IMR-90 (cell line): ENCODE measurements around the gene ATOSA. TPM values are rescaled to one million over a fixed set of nuclear protein-coding genes. Genes with fewer than 3 reads are reported as not detected.

Experiments used
- ATAC-seq: fragments of 200-7000 bp; cut with Tn5 transposase; 2 replicates; pipeline ENCODE4 v1.9.1; 2020; ENCODE audit warnings: low read depth, mild to moderate bottlenecking, moderate library complexity
- BruUV-seq: library from RNA; stranded (reverse); fragments of 400-500 nt; replicated peaks from 2 replicates; lab custom pipeline; 2021; lab: Mats Ljungman, UMichigan
- CTCF ChIA-PET: fragments of 300-600 bp; formaldehyde crosslinking; extraction: SDS; loops from one replicate; lab custom pipeline; 2021; ENCODE audit warnings: antibody characterized with exemption; lab: Yijun Ruan, JAX
- POLR2A ChIA-PET: fragments of 300-600 bp; sonication (Branson Sonifier 250); formaldehyde crosslinking; loops from one replicate; lab custom pipeline; 2022; ENCODE audit warnings: antibody characterized with exemption; ENCODE audit not compliant: unreplicated experiment; lab: Charles Lee
- DNase-seq: peaks from one replicate; pipeline ENCODE4 v3.0.0; 2013
- H2AFZ ChIP-seq: replicated peaks from 2 replicates; pipeline ENCODE3; 2013; ENCODE audit warnings: low read length, mild to moderate bottlenecking; ENCODE audit not compliant: poor library complexity
- H2AK5ac ChIP-seq: 2 replicates; pipeline ENCODE4 v1.6.1; 2013; ENCODE audit warnings: low read depth, low read length, inconsistent platforms
- H2AK9ac ChIP-seq: replicated peaks from 2 replicates; pipeline ENCODE3; 2013; ENCODE audit warnings: mild to moderate bottlenecking, low read depth, low read length, moderate library complexity; ENCODE audit not compliant: poor library complexity
- H2BK120ac ChIP-seq: 2 replicates; pipeline ENCODE4 v1.6.1; 2013; ENCODE audit warnings: low read depth, low read length, inconsistent platforms
- H2BK15ac ChIP-seq: 3 replicates; pipeline ENCODE4 v1.6.1; 2013; ENCODE audit warnings: low read depth, low read length, inconsistent platforms
- H2BK20ac ChIP-seq: 2 replicates; pipeline ENCODE4 v1.6.1; 2013; ENCODE audit warnings: low read depth, mild to moderate bottlenecking, inconsistent platforms, low read length, moderate library complexity
- H2BK5ac ChIP-seq: 2 replicates; pipeline ENCODE4 v1.6.1; 2013; ENCODE audit warnings: mild to moderate bottlenecking, low read depth, low read length, inconsistent platforms; ENCODE audit not compliant: poor library complexity, severe bottlenecking
- H3K14ac ChIP-seq: replicated peaks from 2 replicates; pipeline ENCODE4 v1.6.1; 2013; ENCODE audit warnings: low read depth, low read length, inconsistent platforms
- H3K18ac ChIP-seq: 2 replicates; pipeline ENCODE4 v1.6.1; 2013; ENCODE audit warnings: low read depth, low read length, control low read depth
- H3K23ac ChIP-seq: 2 replicates; pipeline ENCODE4 v1.6.1; 2013; ENCODE audit warnings: low read depth, low read length, inconsistent platforms
- H3K27ac ChIP-seq: 2 replicates; pipeline ENCODE4 v1.5.1; 2013; ENCODE audit warnings: mild to moderate bottlenecking, control low read depth, low read length; ENCODE audit not compliant: insufficient read depth
- H3K27me3 ChIP-seq: 2 replicates; pipeline ENCODE4 v1.6.1; 2013; ENCODE audit warnings: low read length; ENCODE audit not compliant: control insufficient read depth, insufficient read depth
- H3K36me3 ChIP-seq: 2 replicates; pipeline ENCODE4 v1.6.1; 2013; ENCODE audit warnings: low read length, mixed read lengths; ENCODE audit not compliant: control insufficient read depth, insufficient read depth
- H3K4ac ChIP-seq: 2 replicates; pipeline ENCODE4 v1.6.1; 2013; ENCODE audit warnings: low read depth, low read length, inconsistent platforms
- H3K4me1 ChIP-seq: 2 replicates; pipeline ENCODE4 v1.6.1; 2013; ENCODE audit warnings: low read length, mixed read lengths; ENCODE audit not compliant: control insufficient read depth, insufficient read depth
- H3K4me2 ChIP-seq: 2 replicates; pipeline ENCODE4 v1.6.1; 2013; ENCODE audit warnings: low read depth, mild to moderate bottlenecking, control low read depth, low read length, moderate library complexity
- H3K4me3 ChIP-seq: 2 replicates; pipeline ENCODE4 v1.5.1; 2013; ENCODE audit warnings: low read depth, mild to moderate bottlenecking, control low read depth, low read length, moderate library complexity; ENCODE audit not compliant: insufficient read depth
- H3K56ac ChIP-seq: 2 replicates; pipeline ENCODE4 v1.6.1; 2013; ENCODE audit warnings: low read length, inconsistent platforms; ENCODE audit not compliant: insufficient read depth; ENCODE audit errors: extremely low read depth
- H3K79me1 ChIP-seq, 2 experiments: 2 replicates each; pipeline ENCODE4 v1.6.1; 2013; ENCODE audit warnings: low read length in 2 of 2, inconsistent platforms in 1 of 2, low read depth in 1 of 2
- H3K9ac ChIP-seq: 2 replicates; pipeline ENCODE4 v1.6.1; 2013; ENCODE audit warnings: low read depth, low read length, control low read depth
- H3K9me1 ChIP-seq: 2 replicates; pipeline ENCODE4 v1.6.1; 2013; ENCODE audit warnings: low read length, inconsistent platforms; ENCODE audit not compliant: insufficient read depth
- H3K9me3 ChIP-seq: 2 replicates; pipeline ENCODE4 v1.6.1; 2013; ENCODE audit warnings: low read length; ENCODE audit not compliant: control insufficient read depth, insufficient read depth
- H4K20me1 ChIP-seq: 2 replicates; pipeline ENCODE4 v1.6.1; 2013; ENCODE audit warnings: low read length, inconsistent platforms; ENCODE audit not compliant: insufficient read depth
- H4K5ac ChIP-seq: 2 replicates; pipeline ENCODE4 v1.6.1; 2013; ENCODE audit warnings: mild to moderate bottlenecking, low read depth, low read length, control low read depth
- H4K8ac ChIP-seq, 2 experiments: 2 replicates each; pipeline ENCODE4 v1.6.1; 2013; ENCODE audit warnings: low read depth in 2 of 2, low read length in 2 of 2, control low read depth in 1 of 2, inconsistent platforms in 1 of 2
- H4K91ac ChIP-seq: 2 replicates; pipeline ENCODE4 v1.6.1; 2013; ENCODE audit warnings: low read depth, low read length, inconsistent platforms; ENCODE audit not compliant: insufficient read depth
- BHLHE40 ChIP-seq: fragments of 150-350 bp; IDR thresholded peaks from 2 replicates; pipeline ENCODE4 v1.6.1; 2016; ENCODE audit warnings: mild to moderate bottlenecking, low read depth, low read length
- CEBPB ChIP-seq: IDR thresholded peaks from 2 replicates; pipeline ENCODE4 v1.6.1; 2012; ENCODE audit warnings: low read depth, low read length, improper control_type of control experiment
- CHD1 ChIP-seq: IDR thresholded peaks from 2 replicates; pipeline ENCODE4 v1.6.1; 2012; ENCODE audit warnings: low read depth, low read length, improper control_type of control experiment
- FOS ChIP-seq: fragments of 150-350 bp; IDR thresholded peaks from 2 replicates; pipeline ENCODE4 v1.6.1; 2016; ENCODE audit warnings: low read depth, low read length
- MAFK ChIP-seq: IDR thresholded peaks from 2 replicates; pipeline ENCODE4 v1.6.1; 2012; ENCODE audit warnings: low read depth, low read length, improper control_type of control experiment
- MAZ ChIP-seq: IDR thresholded peaks from 2 replicates; pipeline ENCODE4 v1.6.1; 2012; ENCODE audit warnings: low read depth, mild to moderate bottlenecking, low read length, improper control_type of control experiment, moderate library complexity, borderline replicate concordance
- MXI1 ChIP-seq: IDR thresholded peaks from 2 replicates; pipeline ENCODE4 v1.6.1; 2012; ENCODE audit warnings: low read depth, mild to moderate bottlenecking, low read length, moderate library complexity, borderline replicate concordance
- NFE2L2 ChIP-seq: fragments of 150-350 bp; IDR thresholded peaks from 2 replicates; pipeline ENCODE4 v1.6.1; 2016; ENCODE audit warnings: low read depth, mild to moderate bottlenecking, low read length
- POLR2A ChIP-seq: IDR thresholded peaks from 2 replicates; pipeline ENCODE4 v1.6.1; 2012; ENCODE audit warnings: mild to moderate bottlenecking, low read depth, low read length
- RAD21 ChIP-seq: IDR thresholded peaks from 2 replicates; pipeline ENCODE4 v1.6.1; 2012; ENCODE audit warnings: low read length, improper control_type of control experiment
- RCOR1 ChIP-seq: IDR thresholded peaks from 2 replicates; pipeline ENCODE4 v1.6.1; 2012; ENCODE audit warnings: mild to moderate bottlenecking, low read length, improper control_type of control experiment; ENCODE audit not compliant: insufficient replicate concordance
- RFX5 ChIP-seq: IDR thresholded peaks from 2 replicates; pipeline ENCODE4 v1.8.0; 2012; ENCODE audit warnings: low read depth, mild to moderate bottlenecking, low read length, moderate library complexity
- SMC3 ChIP-seq: fragments of 150-350 bp; IDR thresholded peaks from 2 replicates; pipeline ENCODE4 v1.6.1; 2016; ENCODE audit warnings: low read depth, mild to moderate bottlenecking, antibody characterized with exemption, low read length, moderate library complexity
- WGBS, 2 experiments: methylation state at CpG; one replicate each; pipeline versions ENCODE4 v1.1.5 to v1.1.7; 2013; ENCODE audit warnings: missing lambda C conversion rate in 2 of 2; ENCODE audit not compliant: insufficient read length in 1 of 2; ENCODE audit errors: extremely low coverage in 2 of 2; 5-methylcytosine and 5-hydroxymethylcytosine counted together
- dilution Hi-C: fragments of 300-500 bp; cut with HindIII; formaldehyde crosslinking; loops from one replicate; pipeline ENCODE4 v1.14.3; 2018; ENCODE audit warnings: low sequenced_read_pairs; ENCODE audit not compliant: unreplicated experiment
- in situ Hi-C: fragments of 300-500 bp; cut with MboI; formaldehyde crosslinking; loops from 3 replicates; pipeline ENCODE4 v1.14.3; 2019; ENCODE audit warnings: low sequenced_read_pairs, inconsistent platforms, mixed read lengths
- intact Hi-C: fragments of 100-400 bp; cut with micrococcal nuclease; formaldehyde crosslinking; loops from 2 replicates; pipeline ENCODE4 v1.10.0; 2022
- polyA plus RNA-seq, 3 experiments: library from polyadenylated mRNA; depleted of rRNA; stranded (reverse); fragments of >200 nt; gene quantifications; 2 replicates each; pipeline ENCODE4 v1.2.3, GENCODE V29; 2012; ENCODE audit warnings: low replicate concordance in 1 of 3
- total RNA-seq: library from RNA; depleted of rRNA; stranded (reverse); fragments of >200 nt; gene quantifications from 2 replicates; pipeline ENCODE4 v1.2.3, GENCODE V29; 2012
- TF ChIP-seq, protein P1 (sequence below): fragments of 150-350 bp; IDR thresholded peaks from 2 replicates; pipeline ENCODE4 v1.6.1; 2016; ENCODE audit warnings: low read depth, mild to moderate bottlenecking, low read length, moderate library complexity, borderline replicate concordance
- TF ChIP-seq, protein P2 (sequence below): fragments of 150-350 bp; IDR thresholded peaks from 2 replicates; pipeline ENCODE4 v1.6.1; 2017; ENCODE audit warnings: mild to moderate bottlenecking, antibody characterized with exemption, low read length, low read depth
- TF ChIP-seq, protein P3 (sequence below): conservative IDR thresholded peaks from 2 replicates; pipeline ENCODE4 v1.5.1; 2012; ENCODE audit warnings: mild to moderate bottlenecking, low read depth, low read length, improper control_type of control experiment

Gene ATOSA
- total and polyA plus RNA-seq, 2 of the 4 experiments (the other 2 are of a cell fraction) = 13.2 to 17.2 TPM

DNA sequence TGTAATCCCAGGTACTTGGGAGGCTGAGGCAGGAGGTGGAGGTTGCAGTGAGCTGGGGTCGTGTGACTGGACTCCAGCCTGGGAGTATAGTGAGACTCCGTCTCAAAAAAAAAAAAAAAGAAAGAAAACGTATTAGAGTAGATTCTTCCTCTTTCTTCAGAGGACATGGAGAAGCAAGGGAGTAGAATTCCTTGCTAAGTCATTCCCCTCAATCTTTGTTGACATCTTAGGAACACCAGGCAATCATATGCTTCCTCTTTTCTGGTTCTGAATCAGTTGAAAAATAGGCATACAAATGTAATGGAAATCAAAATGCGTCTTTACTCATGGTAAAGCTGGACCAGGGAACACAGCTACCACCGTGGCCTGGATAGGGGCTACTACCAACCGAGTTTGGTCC is 38.3 kb upstream of the ATOSA start:
- ChIA-PET CTCF (no interaction called here), POLR2A (no interaction called here)
- Histone ChIP-seq H2BK5ac (no peak overlapping the region), H3K56ac (no peak overlapping the region), H4K5ac (no peak overlapping the region), H4K8ac (no peak overlapping the region), H3K79me1 (no peaks in the 10 kb centered on the region), H2AK9ac (no peak overlapping the region), H3K4me1 (no peaks in the 10 kb centered on the region), H4K91ac (no peak overlapping the region), H3K4me2 (no peak overlapping the region), H3K14ac (no peak overlapping the region), H3K23ac (no peak overlapping the region), H3K27me3 (peaks cover 4% of the 10 kb centered on the region), H2BK15ac (no peak overlapping the region), H2BK120ac (no peak overlapping the region), H3K36me3 (no peaks in the 10 kb centered on the region), H3K4ac (no peak overlapping the region), H3K18ac (no peak overlapping the region), H4K20me1 (no peaks in the 10 kb centered on the region), H2BK20ac (no peak overlapping the region), H3K4me3 (no peak overlapping the region), H3K9ac (no peak overlapping the region), H3K9me1 (no peaks in the 10 kb centered on the region), H2AK5ac (no peak overlapping the region), H3K9me3 (no peaks in the 10 kb centered on the region), H2AFZ (no peak overlapping the region), H3K27ac (no peak overlapping the region)
- dilution Hi-C loops = no loop called here
- in situ Hi-C loops = no loop called here
- intact Hi-C loops = no loop called here
- no peak for TF ChIP-seq RFX5
- TF ChIP-seq, protein P1, sequence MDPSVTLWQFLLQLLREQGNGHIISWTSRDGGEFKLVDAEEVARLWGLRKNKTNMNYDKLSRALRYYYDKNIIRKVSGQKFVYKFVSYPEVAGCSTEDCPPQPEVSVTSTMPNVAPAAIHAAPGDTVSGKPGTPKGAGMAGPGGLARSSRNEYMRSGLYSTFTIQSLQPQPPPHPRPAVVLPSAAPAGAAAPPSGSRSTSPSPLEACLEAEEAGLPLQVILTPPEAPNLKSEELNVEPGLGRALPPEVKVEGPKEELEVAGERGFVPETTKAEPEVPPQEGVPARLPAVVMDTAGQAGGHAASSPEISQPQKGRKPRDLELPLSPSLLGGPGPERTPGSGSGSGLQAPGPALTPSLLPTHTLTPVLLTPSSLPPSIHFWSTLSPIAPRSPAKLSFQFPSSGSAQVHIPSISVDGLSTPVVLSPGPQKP = no peak
- TF ChIP-seq POLR2A = no peak
- no peak for TF ChIP-seq NFE2L2
- no peak for TF ChIP-seq CEBPB
- no peak for TF ChIP-seq FOS
- TF ChIP-seq RCOR1 = no peak
- TF ChIP-seq CHD1 = no peak
- TF ChIP-seq BHLHE40 = no peak
- no peak for TF ChIP-seq SMC3
- TF ChIP-seq, protein P2, sequence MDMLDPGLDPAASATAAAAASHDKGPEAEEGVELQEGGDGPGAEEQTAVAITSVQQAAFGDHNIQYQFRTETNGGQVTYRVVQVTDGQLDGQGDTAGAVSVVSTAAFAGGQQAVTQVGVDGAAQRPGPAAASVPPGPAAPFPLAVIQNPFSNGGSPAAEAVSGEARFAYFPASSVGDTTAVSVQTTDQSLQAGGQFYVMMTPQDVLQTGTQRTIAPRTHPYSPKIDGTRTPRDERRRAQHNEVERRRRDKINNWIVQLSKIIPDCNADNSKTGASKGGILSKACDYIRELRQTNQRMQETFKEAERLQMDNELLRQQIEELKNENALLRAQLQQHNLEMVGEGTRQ = no peak
- no peak for TF ChIP-seq MXI1
- TF ChIP-seq, protein P3, sequence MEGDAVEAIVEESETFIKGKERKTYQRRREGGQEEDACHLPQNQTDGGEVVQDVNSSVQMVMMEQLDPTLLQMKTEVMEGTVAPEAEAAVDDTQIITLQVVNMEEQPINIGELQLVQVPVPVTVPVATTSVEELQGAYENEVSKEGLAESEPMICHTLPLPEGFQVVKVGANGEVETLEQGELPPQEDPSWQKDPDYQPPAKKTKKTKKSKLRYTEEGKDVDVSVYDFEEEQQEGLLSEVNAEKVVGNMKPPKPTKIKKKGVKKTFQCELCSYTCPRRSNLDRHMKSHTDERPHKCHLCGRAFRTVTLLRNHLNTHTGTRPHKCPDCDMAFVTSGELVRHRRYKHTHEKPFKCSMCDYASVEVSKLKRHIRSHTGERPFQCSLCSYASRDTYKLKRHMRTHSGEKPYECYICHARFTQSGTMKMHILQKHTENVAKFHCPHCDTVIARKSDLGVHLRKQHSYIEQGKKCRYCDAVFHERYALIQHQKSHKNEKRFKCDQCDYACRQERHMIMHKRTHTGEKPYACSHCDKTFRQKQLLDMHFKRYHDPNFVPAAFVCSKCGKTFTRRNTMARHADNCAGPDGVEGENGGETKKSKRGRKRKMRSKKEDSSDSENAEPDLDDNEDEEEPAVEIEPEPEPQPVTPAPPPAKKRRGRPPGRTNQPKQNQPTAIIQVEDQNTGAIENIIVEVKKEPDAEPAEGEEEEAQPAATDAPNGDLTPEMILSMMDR = no peak
- no peak for TF ChIP-seq RAD21
- no peak for TF ChIP-seq MAZ
- TF ChIP-seq MAFK = no peak
- ATAC-seq = no peak
- no CpG with 5 or more reads among the region's 6 CpGs for WGBS, 2 experiments
- no peak for DNase-seq
- no TSS peak for BruUV-seq
